Measurements from ENCODE around the gene RHOG.

The RHOG gene

GRCh38 chr11:3841426-3842350 lies 929 bp upstream of the RHOG start:
- peak overlapping the region; percentile 85 for H3K4me3 ChIP-seq (ENCODE audit: low read depth, low read length)
- TF ChIP-seq CTCF (IDR thresholded peaks at IDR 0.05; ENCODE audit: low read depth, low read length): peak; percentile 79

DNA sequence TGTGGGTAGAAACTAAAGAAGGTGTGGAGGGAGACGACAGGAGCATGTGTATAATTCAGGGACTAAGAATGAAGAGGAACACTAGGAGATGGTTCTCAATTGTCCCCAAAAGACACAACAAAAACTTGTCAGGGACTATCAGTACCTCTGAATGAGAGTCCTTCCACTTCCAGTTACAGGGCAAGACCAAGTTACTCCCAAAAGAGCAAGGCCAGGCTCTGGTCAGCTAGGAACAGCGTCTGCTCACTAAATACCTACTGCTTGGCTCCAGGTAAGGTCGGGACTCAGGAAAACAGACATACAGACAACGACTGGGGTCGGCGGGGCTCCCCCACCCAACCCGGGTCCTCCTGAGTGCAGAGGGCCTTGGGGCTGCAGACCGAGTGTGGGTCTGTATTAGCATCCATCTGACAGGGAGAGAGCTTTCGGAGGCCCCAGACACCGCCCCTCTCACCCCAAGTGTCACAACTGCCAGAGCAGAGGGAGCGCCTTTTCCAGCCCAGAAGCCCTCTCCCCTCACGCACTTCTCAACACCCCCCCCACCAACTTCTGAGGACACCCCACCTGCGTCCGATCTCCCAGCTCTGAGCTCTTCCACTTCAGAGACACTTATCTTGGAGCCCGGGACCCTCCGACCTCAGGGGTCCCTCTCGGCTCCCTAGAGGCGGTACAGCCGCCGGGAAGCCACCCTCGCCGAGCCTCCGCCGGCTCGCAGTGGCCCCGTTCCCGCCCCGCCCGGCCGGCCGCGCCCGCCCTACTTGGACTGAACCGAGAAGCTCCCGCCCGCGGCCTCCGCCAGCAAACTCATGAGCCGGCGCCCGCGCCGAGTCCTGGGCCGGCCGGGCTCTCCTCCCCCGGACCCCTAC lies 522 bp downstream of the RHOG start:
- no peak for TF ChIP-seq CTCF (IDR thresholded peaks at IDR 0.05; ENCODE audit: low read depth, low read length)
- peak overlapping the region; percentile 85 for H3K4me3 ChIP-seq (ENCODE audit: low read depth, low read length)

DNA sequence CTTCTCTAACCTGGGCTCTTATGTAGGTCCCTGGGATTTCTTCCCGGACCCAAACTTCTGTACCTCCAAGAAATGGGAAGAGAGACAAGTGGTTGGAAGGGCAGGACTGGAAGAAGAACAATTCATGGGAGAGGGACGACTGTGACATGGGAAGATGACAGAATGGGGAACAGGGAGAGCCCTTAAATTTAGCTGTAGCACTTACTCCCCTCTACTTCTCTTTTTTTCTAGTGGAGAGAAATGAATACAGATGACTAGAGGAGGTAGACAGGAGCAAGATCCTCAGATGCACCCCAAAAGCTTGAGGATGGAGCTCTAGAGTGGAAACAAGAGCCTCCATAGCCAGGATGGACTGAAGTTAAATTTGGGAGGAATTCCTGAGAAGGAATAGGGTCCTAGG lies 2.3 kb downstream of the RHOG start:
- TF ChIP-seq CTCF (IDR thresholded peaks at IDR 0.05; ENCODE audit: low read depth, low read length): no peak
- H3K4me3 ChIP-seq (ENCODE audit: low read depth, low read length): no peak overlapping the region

GRCh38 chr11:3837793-3838192 lies 3.0 kb downstream of the RHOG start:
- H3K4me3 ChIP-seq (ENCODE audit: low read depth, low read length): no peak overlapping the region
- TF ChIP-seq CTCF (IDR thresholded peaks at IDR 0.05; ENCODE audit: low read depth, low read length): no peak

DNA sequence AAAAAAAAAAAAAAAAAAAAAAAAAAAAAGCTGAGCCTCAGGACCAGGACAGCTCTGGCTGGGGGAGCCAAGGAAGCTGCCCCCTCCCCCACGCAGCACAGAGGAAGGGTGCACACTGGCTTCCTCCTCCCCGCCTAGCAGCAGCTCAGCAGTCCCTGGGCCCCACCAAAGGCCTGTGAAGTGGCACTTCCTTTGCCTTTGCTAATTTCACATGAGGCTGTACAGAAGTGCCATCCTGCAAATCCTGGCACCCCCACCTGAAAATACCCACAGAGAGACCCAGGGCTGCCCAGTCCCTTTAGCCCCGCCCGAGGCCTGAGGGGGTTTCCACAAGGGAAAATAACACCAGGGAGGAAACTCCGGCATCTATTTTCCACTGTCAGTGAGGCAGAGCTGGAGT lies 3.9 kb downstream of the RHOG start:
- H3K4me3 ChIP-seq (ENCODE audit: low read depth, low read length): no peak overlapping the region
- TF ChIP-seq CTCF (IDR thresholded peaks at IDR 0.05; ENCODE audit: low read depth, low read length): no peak

GRCh38 chr11:3835751-3836150 lies 5.0 kb downstream of the RHOG start:
- TF ChIP-seq CTCF (IDR thresholded peaks at IDR 0.05; ENCODE audit: low read depth, low read length): no peak
- no peak overlapping the region for H3K4me3 ChIP-seq (ENCODE audit: low read depth, low read length)
